HUES48 (cell line): ENCODE measurements around the gene MEIOB.

Experiments used
- H3K27ac ChIP-seq: one replicate; pipeline ENCODE4 v1.7.0; 2013; ENCODE audit warnings: low read depth, low read length, inconsistent platforms
- H3K27me3 ChIP-seq: 2 replicates; pipeline ENCODE4 v1.6.1; 2013; ENCODE audit warnings: mild to moderate bottlenecking, low read length; ENCODE audit not compliant: control insufficient read depth, insufficient read depth
- H3K36me3 ChIP-seq: 2 replicates; pipeline ENCODE4 v1.6.1; 2013; ENCODE audit warnings: low read length; ENCODE audit not compliant: control insufficient read depth, insufficient read depth
- H3K4me1 ChIP-seq: 2 replicates; pipeline ENCODE4 v1.6.1; 2013; ENCODE audit warnings: mild to moderate bottlenecking, low read length; ENCODE audit not compliant: control insufficient read depth, insufficient read depth
- H3K4me3 ChIP-seq: 2 replicates; pipeline ENCODE4 v1.5.1; 2013; ENCODE audit warnings: mild to moderate bottlenecking, low read depth, low read length
- H3K9ac ChIP-seq: 2 replicates; pipeline ENCODE4 v1.6.1; 2013; ENCODE audit warnings: mild to moderate bottlenecking, low read depth, low read length, moderate library complexity
- H3K9me3 ChIP-seq: 2 replicates; pipeline ENCODE4 v1.6.1; 2013; ENCODE audit warnings: low read length; ENCODE audit not compliant: control insufficient read depth, insufficient read depth

Gene MEIOB

DNA sequence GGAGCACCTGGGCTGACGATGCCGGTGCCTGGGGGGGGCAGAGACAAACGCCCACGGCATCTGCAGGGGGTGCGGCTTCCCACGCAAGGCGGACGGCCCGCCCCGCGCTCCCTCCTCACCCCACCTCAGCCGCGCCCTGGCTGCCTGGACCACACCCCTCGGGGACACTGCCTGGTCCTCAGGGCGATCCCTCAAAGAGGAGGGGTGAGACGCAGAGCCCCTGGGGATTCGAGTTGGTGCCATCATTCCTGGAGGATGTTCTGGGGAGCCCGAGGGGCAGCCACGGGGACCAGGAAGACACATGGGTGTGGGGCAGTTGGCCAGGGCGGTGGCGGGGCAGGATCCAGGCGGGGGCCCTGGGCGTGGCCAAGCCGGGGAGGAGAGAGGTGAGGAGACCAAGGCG is 82.3 kb downstream of the MEIOB start:
- H3K27ac ChIP-seq = no peak overlapping the region
- no peaks in the 10 kb centered on the region for H3K9me3 ChIP-seq
- no peaks in the 10 kb centered on the region for H3K4me1 ChIP-seq
- H3K27me3 ChIP-seq = no peaks in the 10 kb centered on the region
- H3K36me3 ChIP-seq = peaks cover 18% of the 10 kb centered on the region
- H3K4me3 ChIP-seq = no peak overlapping the region
- no peak overlapping the region for H3K9ac ChIP-seq

DNA sequence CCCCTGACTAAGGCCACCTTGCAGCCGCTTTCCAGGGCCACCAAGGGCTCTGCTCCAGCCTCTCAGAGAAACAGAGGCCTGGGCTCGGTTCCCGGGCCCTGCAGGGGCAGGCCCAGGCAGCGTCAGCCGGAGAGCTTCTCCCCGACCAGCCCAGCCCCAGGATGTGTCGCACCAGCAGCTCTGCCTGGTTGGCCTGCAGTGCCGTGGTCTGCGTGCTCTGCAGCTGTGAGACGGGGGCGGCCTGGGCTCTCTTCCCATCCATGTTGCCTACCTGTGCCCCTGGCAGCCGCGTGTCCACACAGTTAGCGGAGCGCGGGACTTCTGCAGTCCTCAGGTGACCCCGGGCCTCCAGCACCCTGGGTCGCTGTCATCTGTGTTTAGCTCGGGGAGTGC is 83.3 kb downstream of the MEIOB start:
- Histone ChIP-seq H3K36me3 (peaks cover 18% of the 10 kb centered on the region), H3K9ac (no peak overlapping the region), H3K4me1 (no peaks in the 10 kb centered on the region), H3K27ac (no peak overlapping the region), H3K27me3 (no peaks in the 10 kb centered on the region), H3K4me3 (no peak overlapping the region), H3K9me3 (no peaks in the 10 kb centered on the region)

DNA sequence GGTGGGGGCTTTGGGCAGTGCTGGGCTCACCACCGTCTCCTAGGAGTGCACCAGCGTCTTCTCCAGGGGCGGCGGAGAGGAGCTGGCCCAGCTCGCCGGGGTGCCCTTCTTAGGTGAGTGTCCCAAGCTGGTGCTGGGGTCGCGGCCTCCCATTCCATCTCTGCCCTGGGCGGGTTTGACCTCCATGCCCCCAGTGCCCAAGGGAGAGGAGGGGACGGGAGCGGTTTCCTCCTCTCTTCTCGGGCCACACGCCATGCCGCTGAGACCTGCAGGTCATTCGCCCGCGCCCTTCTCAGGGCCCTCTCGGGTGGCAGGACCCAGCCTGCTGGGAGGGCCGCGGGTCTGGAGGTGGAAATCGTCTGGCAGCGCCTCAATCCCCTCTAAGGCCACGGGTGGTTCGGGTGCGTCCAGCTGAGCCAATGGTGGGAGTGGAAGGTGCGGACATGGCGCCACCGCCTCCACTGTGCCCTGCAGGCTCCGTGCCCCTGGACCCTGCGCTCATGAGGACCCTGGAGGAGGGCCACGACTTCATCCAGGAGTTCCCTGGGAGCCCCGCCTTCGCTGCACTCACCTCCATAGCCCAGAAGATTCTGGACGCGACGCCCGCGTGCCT is 83.8 kb downstream of the MEIOB start:
- no peaks in the 10 kb centered on the region for H3K9me3 ChIP-seq
- H3K4me3 ChIP-seq = no peak overlapping the region
- H3K9ac ChIP-seq = no peak overlapping the region
- H3K27me3 ChIP-seq = no peaks in the 10 kb centered on the region
- H3K4me1 ChIP-seq = no peaks in the 10 kb centered on the region
- no peak overlapping the region for H3K27ac ChIP-seq
- H3K36me3 ChIP-seq = peaks cover 18% of the 10 kb centered on the region

DNA sequence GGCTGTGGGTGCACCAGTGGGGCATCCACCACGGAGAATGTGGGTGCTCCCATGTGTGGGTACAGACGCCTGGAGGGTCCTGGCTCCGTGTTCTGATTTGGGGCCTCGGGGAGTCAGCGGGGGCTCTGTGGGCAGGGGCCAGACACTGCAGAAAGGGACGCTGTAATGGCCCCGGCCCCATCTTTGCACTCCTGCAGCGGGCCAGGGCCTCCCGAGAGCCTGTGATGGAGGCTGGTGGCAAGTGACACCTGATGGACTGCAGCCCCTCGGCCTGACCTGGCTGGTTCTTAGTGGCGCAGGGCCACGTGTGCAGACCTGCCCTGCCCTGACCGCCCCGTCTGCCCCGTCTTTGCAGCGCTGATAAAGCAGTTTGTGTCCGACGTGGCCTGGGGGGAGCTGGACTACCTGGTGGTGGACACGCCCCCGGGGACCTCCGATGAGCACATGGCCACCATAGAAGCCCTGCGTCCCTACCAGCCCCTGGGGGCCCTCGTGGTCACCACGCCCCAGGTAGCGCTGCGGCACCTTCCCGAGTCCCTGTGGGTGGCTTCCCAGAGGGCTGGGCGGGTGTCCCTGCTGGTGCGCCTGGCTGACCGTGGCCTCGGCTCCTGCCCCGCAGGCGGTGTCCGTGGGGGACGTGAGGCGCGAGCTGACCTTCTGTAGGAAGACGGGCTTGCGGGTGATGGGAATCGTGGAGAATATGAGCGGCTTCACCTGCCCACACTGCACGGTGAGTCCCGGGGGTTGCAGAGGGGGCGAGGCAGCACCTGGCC is 84.5 kb downstream of the MEIOB start:
- Histone ChIP-seq H3K27me3 (no peaks in the 10 kb centered on the region), H3K4me3 (no peak overlapping the region)

DNA sequence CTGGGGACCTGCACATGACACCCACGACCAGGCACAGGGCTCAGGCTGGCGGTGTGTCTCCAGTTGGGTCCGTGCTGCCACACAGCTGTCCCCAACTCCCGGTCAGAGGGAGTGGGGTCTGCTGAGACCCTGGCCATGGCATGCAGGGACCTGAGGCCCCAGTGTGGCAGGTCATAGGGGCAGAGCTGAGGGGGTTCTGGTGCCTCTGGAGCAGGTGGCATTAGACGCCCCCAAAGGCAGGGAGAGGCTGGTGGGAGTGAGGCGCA is 85.0 kb downstream of the MEIOB start:
- H3K9ac ChIP-seq = no peak overlapping the region
- H3K27me3 ChIP-seq = no peaks in the 10 kb centered on the region
- no peaks in the 10 kb centered on the region for H3K9me3 ChIP-seq
- H3K4me1 ChIP-seq = no peaks in the 10 kb centered on the region
- no peak overlapping the region for H3K27ac ChIP-seq
- peaks cover 18% of the 10 kb centered on the region for H3K36me3 ChIP-seq
- no peak overlapping the region for H3K4me3 ChIP-seq

More for the DNA sequence above, 84.5 kb downstream of the MEIOB start:
- no peaks in the 10 kb centered on the region for H3K4me1 ChIP-seq
- H3K36me3 ChIP-seq = peaks cover 18% of the 10 kb centered on the region
- H3K9me3 ChIP-seq = no peaks in the 10 kb centered on the region
- no peak overlapping the region for H3K27ac ChIP-seq
- H3K9ac ChIP-seq = no peak overlapping the region

DNA sequence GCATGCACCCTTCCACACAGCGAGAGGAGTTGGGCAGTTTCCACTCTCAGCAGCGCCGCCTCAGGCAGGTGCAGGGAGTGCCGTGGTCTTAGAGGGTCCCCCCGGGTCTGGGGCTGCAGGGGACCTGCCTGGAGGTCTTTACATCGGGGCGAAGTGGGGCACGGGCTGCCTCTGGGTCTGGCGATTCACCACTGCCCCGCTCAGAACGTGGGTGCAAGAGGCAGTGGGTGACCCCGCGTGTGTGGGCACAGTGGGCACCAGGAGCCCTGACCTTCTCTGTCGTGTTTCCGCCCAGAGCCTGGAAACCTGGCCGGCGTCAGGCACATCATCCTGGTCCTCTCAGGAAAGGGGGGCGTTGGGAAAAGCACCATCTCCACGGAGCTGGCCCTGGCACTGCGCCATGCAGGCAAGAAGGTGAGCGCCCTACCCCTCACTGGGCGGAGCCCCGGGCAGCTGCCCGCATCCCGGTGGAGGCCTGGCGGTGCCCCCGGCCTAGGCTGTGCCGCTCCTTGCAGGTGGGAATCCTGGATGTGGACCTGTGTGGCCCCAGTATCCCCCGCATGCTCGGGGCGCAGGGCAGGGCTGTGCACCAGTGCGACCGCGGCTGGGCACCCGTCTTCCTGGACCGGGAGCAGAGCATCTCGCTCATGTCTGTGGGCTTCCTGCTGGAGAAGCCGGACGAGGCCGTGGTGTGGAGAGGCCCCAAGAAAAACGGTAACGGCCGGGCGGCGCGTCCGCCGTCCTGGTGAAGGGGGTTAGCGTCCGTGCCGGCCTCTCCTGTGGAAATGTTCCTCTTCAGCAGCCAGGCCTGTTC is 85.5 kb downstream of the MEIOB start:
- peaks cover 18% of the 10 kb centered on the region for H3K36me3 ChIP-seq
- no peak overlapping the region for H3K9ac ChIP-seq
- H3K27ac ChIP-seq = no peak overlapping the region
- peaks cover 2% of the 10 kb centered on the region; the same call in 1 of the 2 replicates for H3K4me1 ChIP-seq
- H3K27me3 ChIP-seq = no peaks in the 10 kb centered on the region
- no peak overlapping the region for H3K4me3 ChIP-seq
- no peaks in the 10 kb centered on the region for H3K9me3 ChIP-seq

DNA sequence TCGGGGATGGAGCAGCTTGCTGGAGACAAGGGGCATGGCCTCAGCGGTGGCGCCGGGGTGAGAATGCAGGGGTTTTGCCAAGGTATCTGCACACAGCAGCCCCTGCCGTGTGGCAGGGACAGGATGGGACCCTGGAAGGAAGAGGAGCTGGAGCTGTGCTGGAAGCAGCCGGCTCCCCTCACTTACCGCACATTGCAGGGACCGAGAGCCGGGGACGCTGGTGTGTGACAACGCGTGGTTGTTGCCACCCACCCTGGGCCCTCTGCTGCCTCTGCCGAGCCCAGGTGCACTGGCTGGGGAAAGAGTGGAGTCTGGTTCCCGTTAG is 86.2 kb downstream of the MEIOB start:
- Histone ChIP-seq H3K27ac (no peak overlapping the region), H3K4me3 (no peak overlapping the region), H3K9ac (no peak overlapping the region), H3K27me3 (no peaks in the 10 kb centered on the region), H3K4me1 (peaks cover 4% of the 10 kb centered on the region; the same call in 1 of the 2 replicates), H3K36me3 (peaks cover 21% of the 10 kb centered on the region), H3K9me3 (no peaks in the 10 kb centered on the region)

DNA sequence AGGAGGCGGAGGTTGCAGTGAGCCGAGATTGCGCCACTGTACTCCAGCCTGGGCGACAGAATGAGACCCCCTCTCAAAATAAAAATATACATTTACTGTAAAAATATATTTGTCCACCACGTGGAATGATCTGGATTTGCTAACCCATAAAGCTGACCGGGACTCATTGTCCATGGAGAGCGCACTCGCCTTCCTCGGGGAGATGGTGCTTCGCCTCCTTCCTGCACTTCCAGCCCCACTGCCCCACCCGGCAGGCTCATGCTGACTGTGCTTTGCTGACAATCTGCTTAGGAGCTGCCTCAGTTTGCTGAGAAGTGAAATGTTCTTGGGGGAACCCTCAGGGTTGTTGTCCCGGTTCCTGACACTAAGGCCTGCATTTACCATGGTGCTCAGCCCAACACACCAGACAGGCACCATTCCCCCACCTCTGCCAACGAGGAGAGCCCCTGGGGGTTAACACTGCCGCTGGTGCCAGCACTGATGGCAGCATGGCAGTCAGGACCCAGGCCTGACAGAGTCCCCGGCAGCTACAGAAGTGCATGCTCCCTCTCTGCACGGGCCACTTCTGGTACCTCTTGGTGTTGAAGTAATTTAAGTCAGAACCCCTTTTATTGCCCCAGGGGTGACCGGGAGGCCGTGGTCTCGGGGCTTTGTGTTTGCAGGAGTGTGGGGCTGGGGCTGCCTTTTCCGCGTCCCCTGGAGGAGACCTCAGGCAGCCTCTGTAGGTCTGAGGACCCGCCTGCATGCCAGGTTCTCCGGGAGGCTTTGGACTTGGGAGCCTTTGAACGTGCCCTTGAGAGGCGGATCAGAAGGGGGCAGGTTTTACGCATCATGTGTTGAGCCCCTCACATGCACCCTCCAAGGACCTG is 86.8 kb downstream of the MEIOB start:
- Histone ChIP-seq H3K27ac (no peak overlapping the region), H3K27me3 (no peaks in the 10 kb centered on the region), H3K4me1 (peaks cover 4% of the 10 kb centered on the region; the same call in 1 of the 2 replicates), H3K4me3 (no peak overlapping the region), H3K9ac (no peak overlapping the region), H3K36me3 (peaks cover 25% of the 10 kb centered on the region), H3K9me3 (no peaks in the 10 kb centered on the region)
